Measurements from ENCODE around the gene DGKZ. TPM values are rescaled to one million over a fixed set of nuclear protein-coding genes. Genes with fewer than 3 reads are reported as not detected.
A peak's percentile ranks its signal among the peaks of the same experiment; 100 is the strongest.

DGKZ gene
- total and polyA plus RNA-seq, 2 donors from 2014 or later = 48.5 to 50.6 TPM

- no peak overlapping the region for H3K9ac ChIP-seq (ENCODE audit: low read length in 3 of 3)
- intact Hi-C loops (cut with DNase I) = no loop called here
Observed at GRCh38 chr11:46332093-46332567, 15.1 kb upstream of the DGKZ start.

GRCh38 chr11:46332568-46333393 is 14.5 kb upstream of the DGKZ start:
- intact Hi-C loops (cut with DNase I) = no loop called here
- no peak overlapping the region for H3K27ac ChIP-seq (ENCODE audit: low read depth in 2 of 2, low read length in 2 of 2)
- H3K4me1 ChIP-seq (ENCODE audit: control insufficient read depth in 2 of 3, insufficient read depth in 2 of 3, low read depth in 1 of 3, low read length in 3 of 3) = peaks cover 0 to 18% (median 2%) of the 10 kb centered on the region in 3 donors
- TF ChIP-seq, protein P1, sequence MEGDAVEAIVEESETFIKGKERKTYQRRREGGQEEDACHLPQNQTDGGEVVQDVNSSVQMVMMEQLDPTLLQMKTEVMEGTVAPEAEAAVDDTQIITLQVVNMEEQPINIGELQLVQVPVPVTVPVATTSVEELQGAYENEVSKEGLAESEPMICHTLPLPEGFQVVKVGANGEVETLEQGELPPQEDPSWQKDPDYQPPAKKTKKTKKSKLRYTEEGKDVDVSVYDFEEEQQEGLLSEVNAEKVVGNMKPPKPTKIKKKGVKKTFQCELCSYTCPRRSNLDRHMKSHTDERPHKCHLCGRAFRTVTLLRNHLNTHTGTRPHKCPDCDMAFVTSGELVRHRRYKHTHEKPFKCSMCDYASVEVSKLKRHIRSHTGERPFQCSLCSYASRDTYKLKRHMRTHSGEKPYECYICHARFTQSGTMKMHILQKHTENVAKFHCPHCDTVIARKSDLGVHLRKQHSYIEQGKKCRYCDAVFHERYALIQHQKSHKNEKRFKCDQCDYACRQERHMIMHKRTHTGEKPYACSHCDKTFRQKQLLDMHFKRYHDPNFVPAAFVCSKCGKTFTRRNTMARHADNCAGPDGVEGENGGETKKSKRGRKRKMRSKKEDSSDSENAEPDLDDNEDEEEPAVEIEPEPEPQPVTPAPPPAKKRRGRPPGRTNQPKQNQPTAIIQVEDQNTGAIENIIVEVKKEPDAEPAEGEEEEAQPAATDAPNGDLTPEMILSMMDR (IDR thresholded peaks at IDR 0.05; ENCODE audit: borderline replicate concordance, extremely low read depth, insufficient read depth) = no peak
- H3K27me3 ChIP-seq (ENCODE audit: control insufficient read depth, insufficient read depth, low read length) = no peaks in the 10 kb centered on the region
- peak overlapping the region in 1 of 3 donors; percentile 46 for H3K4me3 ChIP-seq (ENCODE audit: low read length in 3 of 3)
- FAIRE-seq = no peak
- H3K9ac ChIP-seq (ENCODE audit: low read length in 3 of 3) = no peak overlapping the region
- peak in 4 of 5 donors; percentile 61 to 75 (median 64) for DNase-seq
- no peaks in the 10 kb centered on the region for H3K9me3 ChIP-seq (ENCODE audit: control insufficient read depth in 2 of 3, insufficient read depth in 1 of 3, low read length in 3 of 3)
- no peaks in the 10 kb centered on the region for H3K36me3 ChIP-seq (ENCODE audit: control insufficient read depth in 2 of 3, insufficient read depth in 3 of 3, low read length in 3 of 3)

More at GRCh38 chr11:46332093-46332567, 15.1 kb upstream of the DGKZ start:
- DNase-seq = no peak
- Histone ChIP-seq H3K27ac (ENCODE audit: low read depth in 2 of 2, low read length in 2 of 2) (no peak overlapping the region), H3K4me1 (ENCODE audit: control insufficient read depth in 2 of 3, insufficient read depth in 2 of 3, low read depth in 1 of 3, low read length in 3 of 3) (peaks cover 0 to 18% (median 2%) of the 10 kb centered on the region in 3 donors), H3K27me3 (ENCODE audit: control insufficient read depth, insufficient read depth, low read length) (no peaks in the 10 kb centered on the region), H3K36me3 (ENCODE audit: control insufficient read depth in 2 of 3, insufficient read depth in 3 of 3, low read length in 3 of 3) (no peaks in the 10 kb centered on the region), H3K4me3 (ENCODE audit: low read length in 3 of 3) (peak overlapping the region in 1 of 3 donors; percentile 43), H3K9me3 (ENCODE audit: control insufficient read depth in 2 of 3, insufficient read depth in 1 of 3, low read length in 3 of 3) (no peaks in the 10 kb centered on the region)
- FAIRE-seq = no peak
- TF ChIP-seq, protein P1 (IDR thresholded peaks at IDR 0.05; ENCODE audit: borderline replicate concordance, extremely low read depth, insufficient read depth) = no peak

GRCh38 chr11:46333394-46333947 is 13.8 kb upstream of the DGKZ start:
- Histone ChIP-seq H3K4me3 (ENCODE audit: low read length in 3 of 3) (peak overlapping the region in 1 of 3 donors; percentile 46), H3K27me3 (ENCODE audit: control insufficient read depth, insufficient read depth, low read length) (no peaks in the 10 kb centered on the region), H3K4me1 (ENCODE audit: control insufficient read depth in 2 of 3, insufficient read depth in 2 of 3, low read depth in 1 of 3, low read length in 3 of 3) (peaks cover 0 to 20% (median 2%) of the 10 kb centered on the region in 3 donors), H3K36me3 (ENCODE audit: control insufficient read depth in 2 of 3, insufficient read depth in 3 of 3, low read length in 3 of 3) (no peaks in the 10 kb centered on the region), H3K9ac (ENCODE audit: low read length in 3 of 3) (no peak overlapping the region), H3K27ac (ENCODE audit: low read depth in 2 of 2, low read length in 2 of 2) (no peak overlapping the region), H3K9me3 (ENCODE audit: control insufficient read depth in 2 of 3, insufficient read depth in 1 of 3, low read length in 3 of 3) (no peaks in the 10 kb centered on the region)
- intact Hi-C loops (cut with DNase I) = no loop called here
- DNase-seq = peak in 1 of 5 donors; percentile 68
- FAIRE-seq = no peak
- TF ChIP-seq, protein P1 (IDR thresholded peaks at IDR 0.05; ENCODE audit: borderline replicate concordance, extremely low read depth, insufficient read depth) = no peak

Measured in kidney (tissue), 14 donors.